GM18907 (cell line): ENCODE results near the gene TRPC1.

Experiments
- ATAC-seq: cut with Tn5 transposase; IDR thresholded peaks from one replicate; pipeline ENCODE4 v1.9.1; 2021; ENCODE audit warnings: mild to moderate bottlenecking, moderate library complexity; ENCODE audit not compliant: unreplicated experiment

Gene TRPC1

GRCh38 chr3:142828703-142829305, 105.0 kb downstream of the TRPC1 start:
- ATAC-seq, result peak; percentile 97

GRCh38 chr3:142837526-142837925, 113.7 kb downstream of the TRPC1 start:
- ATAC-seq, result no peak

- no peak for ATAC-seq
These were observed 116.0 kb downstream of the TRPC1 start for GRCh38 chr3:142839831-142840230.

GRCh38 chr3:142844339-142844977, 120.6 kb downstream of the TRPC1 start:
- no peak for ATAC-seq

GRCh38 chr3:142846779-142847577, 123.1 kb downstream of the TRPC1 start:
- ATAC-seq, result no peak

- no peak for ATAC-seq
These were observed 125.3 kb downstream of the TRPC1 start for GRCh38 chr3:142849148-142849547.

GRCh38 chr3:142850395-142851023, 126.7 kb downstream of the TRPC1 start:
- ATAC-seq, result no peak

- no peak for ATAC-seq
These were observed 128.2 kb downstream of the TRPC1 start for GRCh38 chr3:142852009-142852408.

GRCh38 chr3:142853270-142854168, 129.7 kb downstream of the TRPC1 start:
- peak; percentile 62 for ATAC-seq

- ATAC-seq, result no peak
These were observed 133.2 kb downstream of the TRPC1 start for GRCh38 chr3:142857056-142857455.
